GM12875 (cell line): Measurements from ENCODE around the gene PDE8B.

Experiments used
- H3K4me3 ChIP-seq: one replicate; pipeline ENCODE4 v1.5.1; 2011; ENCODE audit warnings: low read depth, low read length, control low read depth
- CTCF ChIP-seq: IDR thresholded peaks from 2 replicates; pipeline ENCODE4 v1.5.1; 2011; ENCODE audit warnings: low read depth, mild to moderate bottlenecking, control low read depth, inconsistent platforms, low read length, moderate library complexity, borderline replicate concordance; ENCODE audit not compliant: insufficient read depth

The PDE8B gene

GRCh38 chr5:77418601-77419581, 208.4 kb downstream of the PDE8B start:
- TF ChIP-seq CTCF: no peak
- H3K4me3 ChIP-seq: no peak overlapping the region

- H3K4me3 ChIP-seq: no peak overlapping the region
- TF ChIP-seq CTCF: no peak
Measured at GRCh38 chr5:77419644-77420582, 209.4 kb downstream of the PDE8B start.

GRCh38 chr5:77420940-77421339, 210.5 kb downstream of the PDE8B start:
- no peak for TF ChIP-seq CTCF
- no peak overlapping the region for H3K4me3 ChIP-seq

- no peak overlapping the region for H3K4me3 ChIP-seq
- no peak for TF ChIP-seq CTCF
Measured at GRCh38 chr5:77423022-77423750, 212.7 kb downstream of the PDE8B start.

- H3K4me3 ChIP-seq: no peak overlapping the region
- TF ChIP-seq CTCF: no peak
Measured at GRCh38 chr5:77424921-77425320, 214.4 kb downstream of the PDE8B start.

GRCh38 chr5:77425420-77425819, 214.9 kb downstream of the PDE8B start:
- no peak for TF ChIP-seq CTCF
- no peak overlapping the region for H3K4me3 ChIP-seq
